ENCODE measurements around the gene AANAT. TPM values are rescaled to one million over a fixed set of nuclear protein-coding genes. Genes with fewer than 3 reads are reported as not detected.

AANAT gene
- total RNA-seq, 4 donors from 2014 or later: not detected

GRCh38 chr17:76452660-76453430 is 14.6 kb upstream of the AANAT start, which contains the start of gene UBE2O:
TSS of gene UBE2O (minus strand) at chr17:76453152. CDS start at chr17:76453141, 11 bp downstream.
- DNase-seq: peak; percentile 90
- H3K9me3 ChIP-seq: no peaks in the 10 kb centered on the region
- no peak for TF ChIP-seq EP300 (IDR thresholded peaks at IDR 0.05; ENCODE audit: low read depth)
- TF ChIP-seq POLR2A (IDR thresholded peaks at IDR 0.05): no peak
- TF ChIP-seq POLR2AphosphoS5 (IDR thresholded peaks at IDR 0.05): peak in 2 of 3 donors; percentile 45 to 62
- TF ChIP-seq CTCF (IDR thresholded peaks at IDR 0.05): peak; percentile 31 to 56 (median 38)
- H3K36me3 ChIP-seq: no peaks in the 10 kb centered on the region
- intact Hi-C loops (cut with DNase I; ENCODE audit: low total_unique reads): no loop called here
- H3K27me3 ChIP-seq: no peaks in the 10 kb centered on the region
- H3K27ac ChIP-seq: peak within 1 kb of the TSS; percentile 75 to 91 (median 84)
- WGBS, 2 donors (ENCODE audit: low coverage in 1 of 2): 0 to 1% methylated on average over 1 to 69 of the region's 101 CpGs
- H3K4me3 ChIP-seq: peak within 1 kb of the TSS; percentile 83 to 99 (median 92)
- H3K4me1 ChIP-seq: peaks cover 6 to 17% (median 11%) of the 10 kb centered on the region in 4 donors
- in situ Hi-C loops (cut with MboI; ENCODE audit: low pct_ligation_motif_present in 1 of 4, low pct_unique_long_range_greater_than_20kb in 1 of 4, low sequenced_read_pairs in 3 of 4): no loop called here

GRCh38 chr17:76453431-76453743 is 14.0 kb upstream of the AANAT start:
- H3K4me1 ChIP-seq: peaks cover 6 to 17% (median 11%) of the 10 kb centered on the region in 4 donors

GRCh38 chr17:76458580-76459490 is 8.6 kb upstream of the AANAT start:
- H3K9me3 ChIP-seq: no peaks in the 10 kb centered on the region
- no peaks in the 10 kb centered on the region for H3K4me1 ChIP-seq
- 37 to 50% methylated on average over 1 to 9 of the region's 9 CpGs for WGBS, 2 donors (ENCODE audit: low coverage in 1 of 2)
- DNase-seq: peak; percentile 59
- no peaks in the 10 kb centered on the region for H3K36me3 ChIP-seq
- H3K4me3 ChIP-seq: no peak overlapping the region
- in situ Hi-C loops (cut with MboI; ENCODE audit: low pct_ligation_motif_present in 1 of 4, low pct_unique_long_range_greater_than_20kb in 1 of 4, low sequenced_read_pairs in 3 of 4): no loop called here
- intact Hi-C loops (cut with DNase I; ENCODE audit: low total_unique reads): no loop called here
- TF ChIP-seq CTCF (IDR thresholded peaks at IDR 0.05) (peak; percentile 12 to 35 (median 28)), POLR2AphosphoS5 (IDR thresholded peaks at IDR 0.05) (no peak)
- H3K27ac ChIP-seq: no peak overlapping the region
- H3K27me3 ChIP-seq: no peaks in the 10 kb centered on the region

More at GRCh38 chr17:76453431-76453743, 14.0 kb upstream of the AANAT start:
- Histone ChIP-seq H3K9me3 (no peaks in the 10 kb centered on the region), H3K27ac (peak overlapping the region in 1 of 4 donors; percentile 91), H3K27me3 (no peaks in the 10 kb centered on the region), H3K36me3 (no peaks in the 10 kb centered on the region), H3K4me3 (peak overlapping the region in 2 of 4 donors; percentile 83 to 93)
- no peak for DNase-seq
- TF ChIP-seq POLR2A (IDR thresholded peaks at IDR 0.05) (no peak), CTCF (IDR thresholded peaks at IDR 0.05) (no peak), EP300 (IDR thresholded peaks at IDR 0.05; ENCODE audit: low read depth) (no peak), POLR2AphosphoS5 (IDR thresholded peaks at IDR 0.05) (no peak)
- WGBS, 2 donors (ENCODE audit: low coverage in 1 of 2): 21 to 22% methylated on average over 6 of the region's 6 CpGs
- in situ Hi-C loops (cut with MboI; ENCODE audit: low pct_ligation_motif_present in 1 of 4, low pct_unique_long_range_greater_than_20kb in 1 of 4, low sequenced_read_pairs in 3 of 4) (no loop called here), intact Hi-C loops (cut with DNase I; ENCODE audit: low total_unique reads) (no loop called here)

GRCh38 chr17:76459674-76460073 is 7.7 kb upstream of the AANAT start:
- Histone ChIP-seq H3K36me3 (no peaks in the 10 kb centered on the region), H3K4me1 (no peaks in the 10 kb centered on the region), H3K4me3 (no peak overlapping the region), H3K27me3 (no peaks in the 10 kb centered on the region), H3K27ac (no peak overlapping the region), H3K9me3 (no peaks in the 10 kb centered on the region)
- in situ Hi-C loops (cut with MboI; ENCODE audit: low pct_ligation_motif_present in 1 of 4, low pct_unique_long_range_greater_than_20kb in 1 of 4, low sequenced_read_pairs in 3 of 4): loop anchor here in 2 of 4 donors (10.0 kb wide), 1 partner anchor 55 kb away; no protein-coding TSS in a partner anchor
- TF ChIP-seq POLR2A (IDR thresholded peaks at IDR 0.05): no peak
- TF ChIP-seq EP300 (IDR thresholded peaks at IDR 0.05; ENCODE audit: low read depth): no peak
- no peak for TF ChIP-seq POLR2AphosphoS5 (IDR thresholded peaks at IDR 0.05)
- TF ChIP-seq CTCF (IDR thresholded peaks at IDR 0.05): no peak
- DNase-seq: no peak
- WGBS, 2 donors (ENCODE audit: low coverage in 1 of 2): 53 to 75% methylated on average over 3 to 4 of the region's 4 CpGs
- intact Hi-C loops (cut with DNase I; ENCODE audit: low total_unique reads): no loop called here

All from transverse colon (tissue), 4 donors.